ENCODE measurements around the gene NKIRAS1.
"Not testable (repeated sequence)": the region's sequence is repeated elsewhere in the genome, so short reads cannot be mapped to it uniquely, and the experiment has no call there.

Gene NKIRAS1

GRCh38 chr3:23938688-23939087, 21.9 kb upstream of the NKIRAS1 start:
- DNase-seq = no peak

- DNase-seq = no peak
Observed at GRCh38 chr3:23937296-23937695, 20.5 kb upstream of the NKIRAS1 start.

GRCh38 chr3:23934253-23934652, 17.5 kb upstream of the NKIRAS1 start:
- no peak for DNase-seq

- DNase-seq = no peak
Observed at GRCh38 chr3:23932571-23932970, 15.8 kb upstream of the NKIRAS1 start.

- no peak for DNase-seq
Observed at GRCh38 chr3:23931597-23931996, 14.8 kb upstream of the NKIRAS1 start.

- no peak for DNase-seq
Observed at GRCh38 chr3:23928524-23928923, 11.7 kb upstream of the NKIRAS1 start.

- DNase-seq = no peak
Observed at GRCh38 chr3:23926736-23927135, 9.9 kb upstream of the NKIRAS1 start.

GRCh38 chr3:23926246-23926645, 9.5 kb upstream of the NKIRAS1 start:
- DNase-seq = no peak

GRCh38 chr3:23923786-23924185, 7.0 kb upstream of the NKIRAS1 start:
- no peak for DNase-seq

- no peak for DNase-seq
Observed at GRCh38 chr3:23921052-23921511, 4.3 kb upstream of the NKIRAS1 start.

- DNase-seq = no peak
Observed at GRCh38 chr3:23920151-23920655, 3.4 kb upstream of the NKIRAS1 start.

GRCh38 chr3:23919628-23920027, 2.8 kb upstream of the NKIRAS1 start:
- DNase-seq = no peak

- not testable (repeated sequence) for DNase-seq
Observed at GRCh38 chr3:23918331-23918730, 1.5 kb upstream of the NKIRAS1 start.

- not testable (repeated sequence) for DNase-seq
Observed at GRCh38 chr3:23917679-23918303, 1.0 kb upstream of the NKIRAS1 start.

- DNase-seq = no peak
Observed at GRCh38 chr3:23916152-23916885, 471 bp downstream of the NKIRAS1 start.

- DNase-seq = no peak
Observed at GRCh38 chr3:23915537-23916108, 1.2 kb downstream of the NKIRAS1 start.

GRCh38 chr3:23913873-23914743, 2.7 kb downstream of the NKIRAS1 start:
- no peak for DNase-seq

GRCh38 chr3:23913182-23913581, 3.6 kb downstream of the NKIRAS1 start:
- DNase-seq = no peak

- DNase-seq = not testable (repeated sequence)
Observed at GRCh38 chr3:23912335-23912734, 4.5 kb downstream of the NKIRAS1 start.

- no peak for DNase-seq
Observed at GRCh38 chr3:23911397-23911796, 5.4 kb downstream of the NKIRAS1 start.

GRCh38 chr3:23909341-23909740, 7.4 kb downstream of the NKIRAS1 start:
- DNase-seq = no peak

GRCh38 chr3:23904545-23904944, 12.2 kb downstream of the NKIRAS1 start:
- DNase-seq = no peak

- DNase-seq = no peak
Observed at GRCh38 chr3:23900744-23901143, 16.0 kb downstream of the NKIRAS1 start.

Measured in NCI-H1092 treated with DMSO at 0.1 percent for 48 hours (cell line).